NOMO-1 treated with dmso at 0.1 percent for 144 hours (cell line): ENCODE data around the gene GPR161.

ENCODE experiments used
- DNase-seq: peaks from one replicate; lab custom pipeline; 2025; ENCODE audit not compliant: unreplicated experiment; lab: John Stamatoyannopoulos, UW

The GPR161 gene

DNA sequence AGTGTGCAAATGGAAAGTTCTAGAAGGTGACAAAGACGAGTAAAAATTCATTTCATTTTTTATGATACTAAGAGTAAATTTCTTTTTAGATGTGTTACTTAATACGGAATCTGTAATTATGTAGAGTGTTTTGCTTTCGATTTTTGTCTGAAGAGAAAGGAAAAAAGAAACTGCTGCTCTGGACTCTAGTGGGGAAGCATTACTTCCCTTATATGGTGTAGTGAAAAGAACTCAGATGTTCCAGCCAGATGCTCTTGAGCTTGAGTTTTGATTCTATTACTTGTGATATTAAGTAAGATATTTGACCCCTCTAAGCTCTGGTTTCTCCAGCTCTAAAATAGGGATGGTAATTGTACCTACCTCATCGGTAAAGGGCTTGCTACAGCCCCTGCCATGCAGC lies 12.2 kb upstream of the GPR161 start:
- no peak for DNase-seq

DNA sequence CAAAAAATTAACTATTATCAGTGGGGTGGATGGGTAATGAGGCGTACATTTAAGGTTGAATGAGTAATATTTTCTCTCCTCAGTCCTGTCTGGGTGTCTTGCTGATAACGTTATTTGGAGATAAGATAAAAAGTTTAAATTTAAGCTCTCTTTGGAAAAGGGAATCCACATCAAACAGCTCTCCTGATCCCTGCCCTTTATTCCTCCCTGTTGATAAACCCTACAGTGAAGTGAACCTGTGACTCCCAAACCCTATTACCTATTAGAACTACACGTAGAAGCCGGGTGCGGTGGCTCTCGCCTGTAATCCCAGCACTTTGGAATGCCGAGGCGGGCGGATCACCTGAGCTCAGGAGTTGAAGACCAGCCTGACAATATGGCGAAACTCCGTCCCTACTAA lies 9.9 kb upstream of the GPR161 start:
- no peak for DNase-seq

DNA sequence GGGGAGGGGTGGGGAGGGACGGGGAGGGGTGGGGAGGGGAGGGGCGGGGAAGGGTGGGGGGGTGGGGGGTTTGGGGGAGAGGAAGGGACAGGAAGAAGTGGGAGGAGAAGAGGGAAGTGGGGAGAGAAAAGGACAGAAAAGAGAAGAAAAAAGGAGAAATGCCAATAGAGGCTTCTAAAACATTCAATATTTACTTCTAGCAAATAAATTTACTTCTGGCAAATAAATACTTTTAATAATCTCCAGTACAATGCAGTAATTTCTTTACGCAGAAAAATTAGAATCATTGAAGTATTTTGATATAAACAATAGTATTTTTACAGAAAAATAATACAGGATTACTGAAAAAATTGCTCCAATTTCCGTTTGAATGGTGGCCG lies 9.4 kb upstream of the GPR161 start:
- no peak for DNase-seq

DNA sequence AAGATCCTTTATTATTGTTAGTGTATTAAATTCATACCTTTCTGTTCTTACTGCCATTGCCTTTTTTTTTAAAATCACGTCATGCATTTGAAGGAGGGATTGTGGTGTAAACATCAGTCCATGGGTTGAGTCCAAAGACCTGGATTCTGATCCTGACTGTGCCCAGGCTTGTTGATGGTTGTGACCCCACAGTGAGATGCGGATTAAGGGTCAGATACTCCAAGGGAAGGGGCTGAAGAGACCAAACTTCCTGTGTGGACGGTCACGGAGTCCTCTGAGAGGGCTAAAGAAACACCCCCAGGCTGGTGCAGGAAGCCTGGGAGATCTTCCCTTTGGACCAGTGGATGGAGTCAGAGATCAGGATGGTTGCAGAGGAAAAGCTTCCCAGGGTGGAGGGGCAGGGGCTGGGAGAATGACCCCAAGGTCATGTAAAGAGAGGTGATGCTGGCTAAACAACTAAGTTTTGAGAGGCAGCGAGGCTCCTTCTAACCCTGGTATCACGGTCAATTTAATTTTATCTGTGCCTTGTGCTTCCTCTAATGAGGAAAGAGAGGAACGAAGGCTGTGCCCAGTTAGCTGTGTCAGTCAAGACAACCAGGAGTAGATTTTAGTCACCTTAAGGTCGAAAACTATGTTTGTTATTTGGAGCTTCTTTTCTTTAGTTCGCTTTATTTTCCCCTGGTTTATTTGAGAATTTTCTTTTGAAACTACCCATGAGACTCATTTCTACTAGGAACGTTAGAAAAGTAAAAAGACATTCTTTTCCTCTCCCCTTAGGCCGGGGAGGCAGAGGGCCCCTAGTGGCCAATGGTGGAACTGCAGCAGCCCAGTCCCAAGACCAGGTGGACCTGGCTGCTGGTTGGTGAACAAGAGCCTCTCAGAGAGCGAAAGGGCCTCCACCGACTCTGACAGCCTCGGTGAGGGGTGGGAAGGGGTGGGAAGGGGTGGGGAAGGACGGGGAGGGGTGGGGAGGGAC lies 8.7 kb upstream of the GPR161 start:
- peak; percentile 68 for DNase-seq

DNA sequence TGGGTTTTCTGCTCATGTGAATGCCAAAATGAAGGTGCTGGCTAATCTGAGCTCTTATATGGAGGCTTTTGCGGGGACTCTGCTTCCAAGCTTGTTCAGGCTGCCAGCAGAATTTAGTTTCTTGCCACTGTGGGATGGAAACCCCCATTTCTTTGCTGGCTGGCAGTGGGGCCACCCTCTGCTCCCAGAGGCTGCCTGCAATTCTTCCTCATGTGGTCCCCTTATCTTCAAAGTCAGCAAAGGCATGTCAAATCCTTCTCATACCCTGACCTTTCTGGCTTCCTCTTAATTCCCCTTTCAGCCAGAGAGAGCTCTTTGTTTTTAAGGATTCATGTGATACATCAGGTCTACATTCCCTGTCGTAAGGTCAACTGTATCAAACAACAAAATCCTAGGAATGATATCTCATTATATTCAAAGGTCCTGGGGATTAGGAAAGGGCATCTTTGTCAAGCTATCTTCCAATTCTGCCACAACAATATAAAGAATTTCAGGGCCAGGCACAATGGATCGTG lies 5.2 kb upstream of the GPR161 start:
- no peak for DNase-seq

DNA sequence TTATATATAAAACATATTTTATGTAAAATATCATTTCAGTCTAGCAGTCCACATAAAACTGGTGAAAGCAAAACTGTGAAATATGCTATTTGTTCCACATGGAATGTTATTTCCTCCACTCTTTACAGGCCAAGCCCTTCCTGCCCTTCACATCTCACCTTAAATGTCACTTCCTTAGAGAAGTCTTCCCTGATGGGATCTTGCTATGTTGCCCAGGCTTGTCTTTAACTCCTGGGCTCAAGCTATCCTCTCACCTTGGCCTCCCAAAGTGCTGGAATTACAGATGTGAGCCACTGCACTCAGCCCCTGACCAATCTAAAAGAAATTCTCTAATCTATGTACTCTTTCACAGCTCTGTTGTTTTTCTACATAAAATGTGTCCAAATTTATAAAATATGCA lies 2.3 kb upstream of the GPR161 start:
- no peak for DNase-seq

DNA sequence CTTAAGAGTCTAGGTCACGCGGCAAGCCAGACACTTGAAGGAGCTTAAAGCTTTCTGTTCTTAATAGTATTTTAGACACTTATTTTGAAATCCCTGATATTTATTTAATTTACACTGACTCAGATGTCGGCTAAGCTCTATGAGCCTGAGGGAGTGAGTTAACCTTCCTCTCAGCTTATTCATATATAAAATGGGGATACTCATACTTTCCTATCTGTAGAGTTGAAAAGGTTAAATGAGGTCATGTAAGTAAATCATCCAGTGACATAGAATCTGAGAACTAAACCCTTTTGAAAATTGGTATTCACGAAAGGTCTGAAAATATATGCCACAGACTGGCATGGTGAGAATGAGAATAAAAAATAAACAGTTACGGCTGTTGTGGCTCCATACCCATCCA lies 1.4 kb upstream of the GPR161 start:
- DNase-seq: no peak

DNA sequence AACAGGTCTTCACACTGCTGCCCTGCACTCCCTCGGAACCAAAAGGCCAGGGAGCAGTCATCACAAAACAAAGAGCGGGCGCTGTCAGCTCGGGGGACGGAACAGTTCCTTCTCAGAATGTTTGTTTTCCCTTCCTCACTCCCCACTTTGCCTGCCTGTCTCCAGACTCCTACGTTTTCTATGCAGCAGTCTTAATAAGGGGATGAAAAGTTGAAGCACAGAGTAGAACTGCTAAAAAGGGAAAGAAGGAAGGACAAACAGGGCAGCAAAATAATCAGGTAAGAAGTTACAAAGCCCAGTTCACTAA lies 738 bp upstream of the GPR161 start:
- no peak for DNase-seq

DNA sequence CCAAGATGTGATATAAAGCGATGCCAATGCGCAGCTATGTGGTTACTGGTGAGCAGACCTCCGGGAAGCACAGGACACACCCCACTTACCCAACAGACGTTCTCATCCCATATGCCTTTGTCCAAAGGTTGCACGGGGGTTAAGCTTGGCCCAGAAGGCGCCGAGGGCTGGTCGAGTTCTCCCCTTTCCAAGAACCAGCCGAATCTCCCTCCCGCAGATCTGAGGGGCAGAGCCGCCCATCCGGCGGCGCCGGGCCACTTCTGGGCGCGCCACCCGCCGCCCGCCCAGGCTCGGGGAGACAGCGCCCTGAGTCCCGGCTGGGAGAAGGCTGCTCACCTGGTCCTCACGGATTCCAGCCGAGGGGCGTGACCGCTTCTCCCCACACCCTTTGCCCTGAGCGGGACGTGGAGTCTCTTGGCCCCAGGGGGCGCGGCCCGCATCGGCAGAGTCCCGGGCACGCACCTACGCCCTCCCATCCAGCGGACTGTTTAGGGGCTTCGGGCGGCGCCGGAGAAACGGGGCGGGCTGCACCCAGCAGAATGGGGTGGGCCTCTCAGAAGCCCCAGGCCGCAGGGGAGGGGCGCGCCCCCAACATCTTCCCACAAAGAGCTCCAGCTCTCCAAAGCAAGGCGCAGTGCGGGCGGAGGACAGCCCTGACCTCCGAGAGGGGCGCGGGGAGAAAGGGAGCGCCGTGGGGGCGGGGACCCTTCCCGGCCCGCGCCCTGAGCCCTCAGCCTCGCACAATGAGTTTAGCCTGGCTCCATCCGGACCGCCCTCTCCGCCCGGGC lies 615 bp downstream of the GPR161 start:
- DNase-seq: no peak

DNA sequence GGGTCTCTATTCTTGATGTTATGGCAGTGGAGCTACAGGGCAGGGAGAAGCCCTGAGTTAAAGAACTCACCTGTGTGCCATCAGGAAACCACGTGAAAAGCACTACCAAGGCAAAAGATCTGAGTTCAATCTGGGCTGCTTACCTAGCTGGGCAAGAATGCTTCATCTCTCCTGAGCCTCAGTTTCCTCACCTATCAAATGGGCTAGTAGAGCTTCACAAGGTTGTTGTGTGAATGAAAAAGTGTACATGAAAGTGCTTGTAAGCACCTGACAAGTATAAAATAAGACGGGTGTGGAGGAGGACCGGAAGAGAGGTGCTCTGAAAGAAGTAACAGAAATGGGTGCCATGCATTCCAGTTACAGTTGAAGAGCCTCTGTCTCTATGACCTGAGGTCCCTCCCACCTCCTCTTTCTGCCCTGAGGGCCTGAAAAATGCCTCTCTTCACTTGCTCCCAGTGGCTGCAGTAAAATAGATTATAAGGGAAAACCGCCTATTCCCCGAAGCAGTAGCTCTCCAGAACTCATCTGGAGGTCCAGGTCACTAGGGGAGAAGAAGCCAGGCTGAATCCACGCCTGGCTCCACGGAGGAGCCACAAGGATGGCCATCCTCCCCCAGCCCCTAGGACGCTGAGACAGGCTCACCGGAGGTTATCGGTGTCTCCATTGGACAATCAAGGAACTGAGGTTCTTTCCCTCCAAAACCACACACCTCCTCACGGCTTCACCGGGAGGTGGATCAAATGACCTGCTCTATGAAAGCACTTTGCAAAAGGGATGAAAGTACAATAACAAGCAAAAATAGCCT lies 1.4 kb downstream of the GPR161 start:
- DNase-seq: no peak

DNA sequence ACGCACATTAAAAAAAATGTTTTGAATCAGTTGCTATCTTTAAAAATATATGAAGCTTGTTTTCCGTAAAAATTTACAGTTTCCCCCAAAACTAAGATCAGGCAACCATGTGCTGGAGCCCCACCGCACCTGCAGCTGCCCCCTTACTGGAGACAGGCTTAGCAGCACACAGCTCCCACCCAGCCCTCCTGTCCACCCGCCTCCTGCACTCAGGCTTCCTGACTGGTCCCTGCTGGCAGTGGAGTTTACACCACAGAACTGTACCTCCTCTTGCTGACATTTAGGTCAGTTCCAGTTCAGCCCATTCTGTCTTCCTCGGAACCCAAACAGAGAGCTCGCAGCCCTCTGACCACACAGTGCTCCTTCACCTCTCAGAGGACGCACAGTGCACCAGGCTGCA lies 2.1 kb downstream of the GPR161 start:
- no peak for DNase-seq

DNA sequence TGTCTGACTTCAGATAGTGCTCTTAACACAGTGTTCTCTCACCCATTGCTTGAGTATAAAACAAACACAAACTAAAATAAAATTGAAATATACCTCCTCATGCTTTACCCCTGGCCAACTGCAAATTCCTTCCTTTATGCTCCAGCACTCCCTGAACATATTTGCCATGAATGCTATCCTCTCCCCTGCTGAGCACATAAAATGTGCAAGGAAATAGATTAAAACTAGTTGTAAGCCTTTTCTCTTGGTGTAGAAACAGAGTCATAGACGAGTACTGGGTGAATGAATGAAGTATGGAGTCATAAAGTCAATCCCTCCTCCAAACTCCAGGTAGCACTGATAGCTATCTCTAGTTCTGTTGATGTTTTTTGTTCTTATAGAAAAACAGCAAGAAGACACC lies 2.6 kb downstream of the GPR161 start:
- no peak for DNase-seq

DNA sequence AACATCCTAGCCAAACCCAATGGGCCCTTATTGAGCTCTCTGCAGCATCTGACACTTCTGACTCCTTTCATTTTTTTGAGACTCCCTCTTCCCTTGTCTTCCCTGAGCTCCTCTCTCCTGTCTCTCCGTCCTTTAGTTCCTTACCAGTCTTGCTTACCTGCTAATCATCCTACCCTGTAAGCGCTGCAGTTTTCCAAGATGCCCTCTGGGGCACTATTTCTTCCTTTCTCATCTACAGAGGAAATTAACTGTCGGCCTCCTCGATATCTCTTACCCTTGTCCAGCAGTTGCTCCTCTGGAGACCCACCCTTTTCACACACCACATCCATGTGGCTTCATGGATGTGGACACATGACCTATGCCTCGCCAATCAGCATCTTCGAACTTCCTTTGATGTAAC lies 6.8 kb downstream of the GPR161 start:
- no peak for DNase-seq

DNA sequence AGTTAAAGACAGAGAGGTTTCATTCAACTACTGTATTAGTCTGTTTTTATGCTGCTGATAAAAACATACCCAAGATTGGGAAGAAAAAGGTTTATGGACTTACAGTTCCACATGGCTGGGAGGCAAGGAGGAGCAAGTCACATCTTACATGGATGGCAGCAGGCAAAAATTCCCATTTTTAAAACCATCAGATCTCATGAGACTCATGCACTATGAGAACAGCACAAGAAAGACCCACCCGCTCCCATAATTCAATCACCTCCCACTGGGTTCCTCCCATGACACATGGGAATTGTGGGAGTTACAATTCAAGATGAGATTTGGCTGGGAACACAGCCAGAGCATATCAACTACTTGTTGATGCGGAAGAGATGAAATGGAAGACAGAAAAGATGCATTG lies 9.2 kb downstream of the GPR161 start:
- no peak for DNase-seq

DNA sequence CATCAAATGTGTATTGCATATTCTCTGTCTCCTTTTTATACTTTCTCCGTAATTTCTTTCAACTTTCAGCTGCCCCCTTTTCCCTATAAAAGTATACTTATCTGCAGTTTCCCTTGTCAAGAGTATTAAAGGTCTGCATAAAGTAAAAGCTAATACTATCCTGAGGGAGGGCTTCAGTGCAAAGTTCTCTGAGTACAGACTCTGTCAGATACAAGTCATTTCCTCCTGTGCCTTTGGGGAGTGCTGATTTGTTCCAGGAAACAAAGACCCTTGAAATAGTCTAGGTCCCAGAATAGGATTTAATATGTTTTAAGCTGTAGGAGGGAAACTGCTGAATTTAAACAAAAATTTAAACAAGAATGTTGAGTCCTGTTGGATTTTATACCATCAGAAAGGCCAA lies 11.7 kb downstream of the GPR161 start:
- DNase-seq: no peak

DNA sequence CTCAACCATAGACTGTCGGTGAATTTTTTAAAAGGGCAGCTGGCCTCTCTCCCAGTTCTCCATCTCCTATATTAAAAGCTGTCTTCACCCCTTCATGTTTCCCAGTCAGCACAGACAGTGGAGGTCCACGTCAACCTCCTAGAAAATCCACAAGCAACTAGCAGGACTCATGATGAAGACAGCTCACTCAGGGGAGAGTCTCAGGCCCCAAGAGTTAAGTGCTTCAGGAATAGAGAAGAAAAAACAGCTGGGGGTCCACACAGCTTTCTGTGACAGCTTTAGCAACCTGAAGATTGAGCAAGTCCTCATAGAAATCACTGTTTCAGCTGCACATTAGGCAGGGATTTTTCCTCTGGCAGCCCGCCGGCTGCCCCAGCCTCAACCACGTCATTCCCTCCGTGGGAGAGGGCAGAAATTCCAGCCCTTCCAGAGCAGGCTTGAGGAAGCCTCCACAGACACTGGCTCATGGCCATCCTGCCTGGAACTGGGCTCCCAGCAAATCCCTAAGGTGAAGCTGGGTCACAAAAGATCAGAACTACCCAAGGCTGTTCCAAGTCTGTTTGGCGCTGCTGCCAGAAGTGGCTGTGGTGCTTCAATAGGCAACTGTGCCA lies 15.2 kb downstream of the GPR161 start:
- no peak for DNase-seq

DNA sequence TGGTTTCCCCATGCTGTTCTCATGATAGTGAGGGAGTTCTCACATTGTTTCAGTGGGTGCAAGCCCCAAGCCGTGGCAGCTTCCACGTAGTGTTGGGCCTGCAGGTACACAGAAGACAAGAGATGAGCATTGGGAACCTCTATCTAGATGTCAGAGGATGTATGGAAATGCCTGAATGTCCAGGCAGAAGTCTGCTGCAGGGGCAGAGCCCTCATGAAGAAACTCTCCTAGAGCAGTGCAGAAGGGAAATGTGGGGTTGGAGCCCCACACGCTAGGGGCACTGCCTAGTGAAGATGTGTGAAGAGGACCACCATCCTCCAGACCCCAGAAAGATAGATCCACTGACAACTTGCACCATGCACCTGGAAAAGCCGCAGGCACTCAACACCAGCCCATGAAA lies 17.0 kb downstream of the GPR161 start:
- DNase-seq: no peak

DNA sequence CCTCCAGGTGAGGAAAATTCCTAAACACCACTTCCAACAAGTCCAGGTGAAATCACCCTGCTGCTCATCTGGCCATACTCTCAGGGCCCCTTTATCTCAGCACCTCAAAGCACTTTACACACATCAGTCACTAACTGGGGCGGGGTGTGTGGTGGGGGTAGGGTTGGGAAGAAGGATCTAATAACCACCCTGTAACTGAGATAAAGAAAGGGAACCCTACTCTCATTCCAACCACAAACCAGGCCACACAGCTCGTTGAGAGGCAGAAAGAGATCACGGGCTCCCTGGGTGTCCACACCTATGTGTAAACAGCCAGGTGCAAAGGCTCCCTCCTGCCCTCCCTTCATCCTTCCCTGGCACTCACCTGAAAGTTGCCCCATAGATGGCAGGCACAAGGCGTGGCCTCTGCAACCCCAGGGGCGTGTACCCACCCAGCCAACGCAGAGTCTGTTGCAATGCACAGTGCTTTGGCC lies 20.4 kb downstream of the GPR161 start:
- no peak for DNase-seq

DNA sequence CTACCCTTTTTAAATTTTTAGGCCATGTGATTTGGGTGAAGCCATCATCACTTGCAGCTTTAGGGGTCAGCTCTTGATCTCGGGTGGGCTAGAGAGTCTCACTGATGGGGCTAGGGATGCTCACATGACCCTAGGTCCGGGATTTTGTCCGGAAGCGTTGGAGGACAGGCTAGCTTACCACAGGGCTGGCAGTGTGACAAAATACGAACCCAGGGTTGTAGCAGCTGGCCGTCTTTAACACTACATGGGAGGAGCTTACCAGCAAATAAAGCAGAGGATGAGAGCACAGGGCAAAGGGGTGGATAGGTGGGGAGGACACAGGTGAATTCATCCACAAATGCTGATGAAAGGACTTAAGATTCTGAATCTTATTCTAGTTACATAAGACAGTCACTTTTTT lies 21.9 kb downstream of the GPR161 start:
- DNase-seq: no peak

DNA sequence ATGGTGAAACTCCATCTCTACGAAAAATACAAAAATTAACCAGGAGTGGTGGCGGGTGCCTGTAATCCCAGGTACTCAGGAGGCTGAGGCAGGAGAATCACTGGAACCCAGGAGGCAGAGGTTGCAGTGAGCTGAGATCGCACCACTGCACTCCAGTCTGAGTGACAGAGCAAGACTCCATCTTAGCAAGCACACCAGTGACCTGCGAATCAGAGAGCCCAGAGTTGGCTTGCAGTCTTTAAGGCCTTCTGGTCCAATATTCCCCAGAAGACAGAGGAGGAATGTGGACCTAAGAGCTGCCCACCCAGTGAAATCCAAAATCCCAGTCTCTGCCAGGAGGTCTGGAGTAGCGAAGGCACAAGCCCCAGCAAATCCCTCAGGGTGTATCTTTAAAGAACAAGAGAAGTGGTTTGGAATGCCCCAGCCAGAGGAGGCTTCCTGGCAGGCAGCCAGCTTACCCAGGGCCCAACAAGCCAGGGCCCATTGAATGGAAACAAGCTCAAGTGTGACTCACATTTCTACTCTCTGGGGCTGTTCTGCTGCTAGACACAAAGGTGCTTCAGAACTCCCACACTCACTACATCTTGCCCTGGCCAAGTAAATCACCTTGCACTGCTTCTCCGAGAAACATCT lies 23.9 kb downstream of the GPR161 start:
- no peak for DNase-seq
